GM23338 (cell line): ENCODE data around the gene TLX3. TPM values are rescaled to one million over a fixed set of nuclear protein-coding genes. Genes with fewer than 3 reads are reported as not detected.
"Not testable (repeated sequence)": the region's sequence is repeated elsewhere in the genome, so short reads cannot be mapped to it uniquely, and the experiment has no call there.

ENCODE experiments used
- ATAC-seq: fragments of 200-7000 bp; cut with Tn5 transposase; 3 replicates; pipeline ENCODE4 v1.9.1; 2020
- DNase-seq: peaks from one replicate; pipeline ENCODE4 v3.0.0-alpha.2; 2015; ENCODE audit warnings: low spot score
- H2AFZ ChIP-seq: fragments of 200-600 bp; sonication (generic); 2 replicates; pipeline ENCODE4 v1.8.0; 2016; ENCODE audit warnings: antibody characterized with exemption, mild to moderate bottlenecking, moderate library complexity
- H3F3A ChIP-seq: fragments of 200-600 bp; sonication (generic); replicated peaks from 2 replicates; pipeline ENCODE4 v1.8.0; 2017; ENCODE audit warnings: antibody characterized with exemption, mixed run types, low read depth
- H3K27ac ChIP-seq: fragments of 200-600 bp; sonication (generic); 2 replicates; pipeline ENCODE4 v1.6.1; 2016; ENCODE audit warnings: low read depth
- H3K27me3 ChIP-seq: fragments of 200-600 bp; sonication (generic); 2 replicates; pipeline ENCODE4 v1.8.0; 2016; ENCODE audit warnings: mild to moderate bottlenecking, mixed run types, moderate library complexity; ENCODE audit not compliant: insufficient read depth
- H3K36me3 ChIP-seq: fragments of 200-600 bp; sonication (generic); 2 replicates; pipeline ENCODE4 v1.8.0; 2016; ENCODE audit warnings: mild to moderate bottlenecking; ENCODE audit not compliant: insufficient read depth
- H3K4me1 ChIP-seq: fragments of 200-600 bp; sonication (generic); 2 replicates; pipeline ENCODE4 v1.8.0; 2016; ENCODE audit warnings: mild to moderate bottlenecking, moderate library complexity; ENCODE audit not compliant: insufficient read depth
- H3K4me2 ChIP-seq: fragments of 200-600 bp; sonication (generic); 2 replicates; pipeline ENCODE4 v1.7.1; 2017; ENCODE audit warnings: mixed run types
- H3K4me3 ChIP-seq: fragments of 200-600 bp; sonication (generic); 2 replicates; pipeline ENCODE4 v1.6.1; 2016; ENCODE audit warnings: mixed run types
- H3K79me2 ChIP-seq: fragments of 200-600 bp; sonication (generic); replicated peaks from 2 replicates; pipeline ENCODE4 v1.8.0; 2017; ENCODE audit warnings: mild to moderate bottlenecking; ENCODE audit not compliant: insufficient read depth
- H3K9me2 ChIP-seq: fragments of 200-600 bp; sonication (generic); 2 replicates; pipeline ENCODE4 v1.8.0; 2017; ENCODE audit not compliant: insufficient read depth
- H4K20me1 ChIP-seq: fragments of 200-600 bp; sonication (generic); replicated peaks from 2 replicates; pipeline ENCODE4 v1.8.0; 2017; ENCODE audit warnings: mild to moderate bottlenecking; ENCODE audit not compliant: insufficient read depth
- H3K27ac Mint-ChIP-seq: 2 replicates; pipeline ENCODE4 v1.8.0; 2020; ENCODE audit warnings: inconsistent platforms, mild to moderate bottlenecking, moderate library complexity, mixed read lengths
- H3K27me3 Mint-ChIP-seq: 3 replicates; pipeline ENCODE4 v1.8.0; 2022; ENCODE audit warnings: low read depth, mild to moderate bottlenecking, moderate library complexity, mixed read lengths, inconsistent platforms; ENCODE audit not compliant: insufficient read depth, poor library complexity
- H3K36me3 Mint-ChIP-seq: 3 replicates; pipeline ENCODE4 v1.8.0; 2021; ENCODE audit warnings: low read depth, mild to moderate bottlenecking, inconsistent platforms, moderate library complexity, mixed read lengths
- H3K4me1 Mint-ChIP-seq: 3 replicates; pipeline ENCODE4 v1.8.0; 2020; ENCODE audit warnings: mild to moderate bottlenecking, inconsistent platforms, mixed read lengths
- H3K4me3 Mint-ChIP-seq: 3 replicates; pipeline ENCODE4 v1.8.0; 2021; ENCODE audit warnings: moderate library complexity, mild to moderate bottlenecking, inconsistent platforms, mixed read lengths
- H3K9me3 Mint-ChIP-seq: 3 replicates; pipeline ENCODE4 v1.8.0; 2020; ENCODE audit warnings: moderate library complexity, mild to moderate bottlenecking, inconsistent platforms, mixed read lengths
- EZH2 ChIP-seq: fragments of 200-600 bp; sonication (generic); IDR thresholded peaks from one replicate; pipeline ENCODE4 v1.8.0; 2017; ENCODE audit warnings: antibody characterized with exemption, mild to moderate bottlenecking, low read depth; ENCODE audit not compliant: unreplicated experiment
- EZH2phosphoT487 ChIP-seq: fragments of 200-600 bp; sonication (generic); IDR thresholded peaks from one replicate; pipeline ENCODE4 v1.8.1; 2018; ENCODE audit warnings: antibody characterized with exemption; ENCODE audit not compliant: unreplicated experiment
- JUNB ChIP-seq: IDR thresholded peaks from one replicate; pipeline ENCODE4 v1.6.1; 2016; ENCODE audit warnings: antibody characterized with exemption; ENCODE audit not compliant: unreplicated experiment
- NANOG ChIP-seq: IDR thresholded peaks from 2 replicates; pipeline ENCODE4 v1.6.1; 2016; ENCODE audit warnings: antibody characterized with exemption, borderline replicate concordance
- POLR2AphosphoS5 ChIP-seq: IDR thresholded peaks from 2 replicates; pipeline ENCODE4 v1.6.1; 2016; ENCODE audit warnings: antibody characterized with exemption, low read depth
- ZNF114 ChIP-seq: fragments of 250-450 bp; sonication (Bioruptor Pico); IDR thresholded peaks from 2 replicates; pipeline ENCODE4 v1.5.0; 2020; ENCODE audit warnings: mild to moderate bottlenecking, moderate library complexity
- ZNF331 ChIP-seq: fragments of 250-450 bp; sonication (Bioruptor Pico); IDR thresholded peaks from 2 replicates; pipeline ENCODE4 v1.5.0; 2020; ENCODE audit warnings: low read depth, mild to moderate bottlenecking, moderate library complexity
- polyA plus RNA-seq: library from polyadenylated mRNA; unstranded; fragments of >200 nt; fragmentation: Nextera tagmentation; extraction: Ambion mirVana; gene quantifications from 2 replicates; pipeline ENCODE4 v1.2.1, GENCODE V29; 2016
- total RNA-seq: library from RNA; depleted of rRNA; stranded (reverse); fragments of >200 nt; shearing (Covaris generic); gene quantifications from 2 replicates; pipeline ENCODE4 v1.2.3, GENCODE V29; 2014
- TF ChIP-seq, protein P1 (sequence below): fragments of 250-450 bp; sonication (Bioruptor Pico); IDR thresholded peaks from 2 replicates; pipeline ENCODE4 v1.5.0; 2020; ENCODE audit warnings: mild to moderate bottlenecking, moderate library complexity
- TF ChIP-seq, protein P2 (sequence below), 2 experiments: fragments of 200-600 bp in 1 of 2; sonication (generic) in 1 of 2; conservative IDR thresholded peaks; 2 replicates each; pipeline versions ENCODE4 v1.5.1 to v1.6.1; 2016 to 2017; ENCODE audit warnings: antibody characterized with exemption in 2 of 2, low read depth in 2 of 2, mild to moderate bottlenecking in 2 of 2, moderate library complexity in 1 of 2
- TF ChIP-seq, protein P3 (sequence below): IDR thresholded peaks from one replicate; pipeline ENCODE4 v1.6.1; 2018; ENCODE audit warnings: antibody characterized with exemption; ENCODE audit not compliant: unreplicated experiment

Gene TLX3
- total and polyA plus RNA-seq, 2 experiments from 2014 or later: 0.83 TPM; not detected in 1

DNA sequence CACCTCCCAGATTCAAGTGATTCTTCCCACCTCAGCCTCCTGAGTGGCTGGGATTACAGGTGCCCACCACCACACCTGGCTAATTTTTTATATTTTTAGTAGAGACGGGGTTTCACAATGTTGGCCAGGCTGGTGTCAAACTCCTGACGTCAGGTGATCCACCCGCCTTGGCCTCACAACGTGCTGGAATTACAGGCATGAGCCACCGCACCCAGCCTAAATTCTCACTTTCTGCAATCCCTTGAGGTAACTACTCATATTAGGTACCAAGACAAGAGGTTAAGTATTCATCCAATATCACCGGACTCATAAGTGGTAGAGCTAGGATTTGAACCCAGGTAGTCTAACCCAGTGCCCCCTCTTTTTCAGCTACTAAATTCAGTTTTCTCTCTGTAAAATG is 11.1 kb upstream of the TLX3 start:
- H3K27ac ChIP-seq, H4K20me1 ChIP-seq, H3K4me3 ChIP-seq, H3K4me2 ChIP-seq, H3K36me3 Mint-ChIP-seq, H3F3A ChIP-seq, H3K9me3 Mint-ChIP-seq, H3K79me2 ChIP-seq, DNase-seq, H3K4me3 Mint-ChIP-seq, H3K4me1 Mint-ChIP-seq, H2AFZ ChIP-seq, H3K9me2 ChIP-seq, ATAC-seq, H3K36me3 ChIP-seq, H3K4me1 ChIP-seq, H3K27ac Mint-ChIP-seq: not testable (repeated sequence)
- H3K27me3 ChIP-seq: peaks cover 19% of the 10 kb centered on the region
- peaks cover 14% of the 10 kb centered on the region for H3K27me3 Mint-ChIP-seq

GRCh38 chr5:171299228-171299627 is 9.8 kb upstream of the TLX3 start:
- H3K36me3 ChIP-seq: no peaks in the 10 kb centered on the region
- H3K27ac Mint-ChIP-seq: no peak overlapping the region
- no peaks in the 10 kb centered on the region for H3K9me2 ChIP-seq
- no peak overlapping the region for H3K4me2 ChIP-seq
- peaks cover 5% of the 10 kb centered on the region; the same call in 1 of the 2 replicates for H3K4me1 ChIP-seq
- ATAC-seq (no peak), DNase-seq (no peak)
- TF ChIP-seq JUNB (no peak), EZH2 (no peak), NANOG (no peak), EZH2phosphoT487 (no peak), ZNF331 (CRISPR knock-in tag) (no peak), POLR2AphosphoS5 (no peak), ZNF114 (CRISPR knock-in tag) (no peak)
- TF ChIP-seq, protein P1, sequence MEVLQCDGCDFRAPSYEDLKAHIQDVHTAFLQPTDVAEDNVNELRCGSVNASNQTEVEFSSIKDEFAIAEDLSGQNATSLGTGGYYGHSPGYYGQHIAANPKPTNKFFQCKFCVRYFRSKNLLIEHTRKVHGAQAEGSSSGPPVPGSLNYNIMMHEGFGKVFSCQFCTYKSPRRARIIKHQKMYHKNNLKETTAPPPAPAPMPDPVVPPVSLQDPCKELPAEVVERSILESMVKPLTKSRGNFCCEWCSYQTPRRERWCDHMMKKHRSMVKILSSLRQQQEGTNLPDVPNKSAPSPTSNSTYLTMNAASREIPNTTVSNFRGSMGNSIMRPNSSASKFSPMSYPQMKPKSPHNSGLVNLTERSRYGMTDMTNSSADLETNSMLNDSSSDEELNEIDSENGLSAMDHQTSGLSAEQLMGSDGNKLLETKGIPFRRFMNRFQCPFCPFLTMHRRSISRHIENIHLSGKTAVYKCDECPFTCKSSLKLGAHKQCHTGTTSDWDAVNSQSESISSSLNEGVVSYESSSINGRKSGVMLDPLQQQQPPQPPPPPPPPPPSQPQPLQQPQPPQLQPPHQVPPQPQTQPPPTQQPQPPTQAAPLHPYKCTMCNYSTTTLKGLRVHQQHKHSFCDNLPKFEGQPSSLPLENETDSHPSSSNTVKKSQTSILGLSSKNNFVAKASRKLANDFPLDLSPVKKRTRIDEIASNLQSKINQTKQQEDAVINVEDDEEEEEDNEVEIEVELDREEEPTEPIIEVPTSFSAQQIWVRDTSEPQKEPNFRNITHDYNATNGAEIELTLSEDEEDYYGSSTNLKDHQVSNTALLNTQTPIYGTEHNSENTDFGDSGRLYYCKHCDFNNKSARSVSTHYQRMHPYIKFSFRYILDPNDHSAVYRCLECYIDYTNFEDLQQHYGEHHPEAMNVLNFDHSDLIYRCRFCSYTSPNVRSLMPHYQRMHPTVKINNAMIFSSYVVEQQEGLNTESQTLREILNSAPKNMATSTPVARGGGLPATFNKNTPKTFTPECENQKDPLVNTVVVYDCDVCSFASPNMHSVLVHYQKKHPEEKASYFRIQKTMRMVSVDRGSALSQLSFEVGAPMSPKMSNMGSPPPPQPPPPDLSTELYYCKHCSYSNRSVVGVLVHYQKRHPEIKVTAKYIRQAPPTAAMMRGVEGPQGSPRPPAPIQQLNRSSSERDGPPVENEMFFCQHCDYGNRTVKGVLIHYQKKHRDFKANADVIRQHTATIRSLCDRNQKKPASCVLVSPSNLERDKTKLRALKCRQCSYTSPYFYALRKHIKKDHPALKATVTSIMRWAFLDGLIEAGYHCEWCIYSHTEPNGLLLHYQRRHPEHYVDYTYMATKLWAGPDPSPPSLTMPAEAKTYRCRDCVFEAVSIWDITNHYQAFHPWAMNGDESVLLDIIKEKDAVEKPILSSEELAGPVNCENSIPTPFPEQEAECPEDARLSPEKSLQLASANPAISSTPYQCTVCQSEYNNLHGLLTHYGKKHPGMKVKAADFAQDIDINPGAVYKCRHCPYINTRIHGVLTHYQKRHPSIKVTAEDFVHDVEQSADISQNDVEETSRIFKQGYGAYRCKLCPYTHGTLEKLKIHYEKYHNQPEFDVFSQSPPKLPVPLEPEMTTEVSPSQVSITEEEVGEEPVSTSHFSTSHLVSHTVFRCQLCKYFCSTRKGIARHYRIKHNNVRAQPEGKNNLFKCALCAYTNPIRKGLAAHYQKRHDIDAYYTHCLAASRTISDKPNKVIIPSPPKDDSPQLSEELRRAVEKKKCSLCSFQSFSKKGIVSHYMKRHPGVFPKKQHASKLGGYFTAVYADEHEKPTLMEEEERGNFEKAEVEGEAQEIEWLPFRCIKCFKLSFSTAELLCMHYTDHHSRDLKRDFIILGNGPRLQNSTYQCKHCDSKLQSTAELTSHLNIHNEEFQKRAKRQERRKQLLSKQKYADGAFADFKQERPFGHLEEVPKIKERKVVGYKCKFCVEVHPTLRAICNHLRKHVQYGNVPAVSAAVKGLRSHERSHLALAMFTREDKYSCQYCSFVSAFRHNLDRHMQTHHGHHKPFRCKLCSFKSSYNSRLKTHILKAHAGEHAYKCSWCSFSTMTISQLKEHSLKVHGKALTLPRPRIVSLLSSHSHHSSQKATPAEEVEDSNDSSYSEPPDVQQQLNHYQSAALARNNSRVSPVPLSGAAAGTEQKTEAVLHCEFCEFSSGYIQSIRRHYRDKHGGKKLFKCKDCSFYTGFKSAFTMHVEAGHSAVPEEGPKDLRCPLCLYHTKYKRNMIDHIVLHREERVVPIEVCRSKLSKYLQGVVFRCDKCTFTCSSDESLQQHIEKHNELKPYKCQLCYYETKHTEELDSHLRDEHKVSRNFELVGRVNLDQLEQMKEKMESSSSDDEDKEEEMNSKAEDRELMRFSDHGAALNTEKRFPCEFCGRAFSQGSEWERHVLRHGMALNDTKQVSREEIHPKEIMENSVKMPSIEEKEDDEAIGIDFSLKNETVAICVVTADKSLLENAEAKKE (CRISPR knock-in tag): no peak
- TF ChIP-seq, protein P2, sequence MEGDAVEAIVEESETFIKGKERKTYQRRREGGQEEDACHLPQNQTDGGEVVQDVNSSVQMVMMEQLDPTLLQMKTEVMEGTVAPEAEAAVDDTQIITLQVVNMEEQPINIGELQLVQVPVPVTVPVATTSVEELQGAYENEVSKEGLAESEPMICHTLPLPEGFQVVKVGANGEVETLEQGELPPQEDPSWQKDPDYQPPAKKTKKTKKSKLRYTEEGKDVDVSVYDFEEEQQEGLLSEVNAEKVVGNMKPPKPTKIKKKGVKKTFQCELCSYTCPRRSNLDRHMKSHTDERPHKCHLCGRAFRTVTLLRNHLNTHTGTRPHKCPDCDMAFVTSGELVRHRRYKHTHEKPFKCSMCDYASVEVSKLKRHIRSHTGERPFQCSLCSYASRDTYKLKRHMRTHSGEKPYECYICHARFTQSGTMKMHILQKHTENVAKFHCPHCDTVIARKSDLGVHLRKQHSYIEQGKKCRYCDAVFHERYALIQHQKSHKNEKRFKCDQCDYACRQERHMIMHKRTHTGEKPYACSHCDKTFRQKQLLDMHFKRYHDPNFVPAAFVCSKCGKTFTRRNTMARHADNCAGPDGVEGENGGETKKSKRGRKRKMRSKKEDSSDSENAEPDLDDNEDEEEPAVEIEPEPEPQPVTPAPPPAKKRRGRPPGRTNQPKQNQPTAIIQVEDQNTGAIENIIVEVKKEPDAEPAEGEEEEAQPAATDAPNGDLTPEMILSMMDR (conservative IDR thresholded peaks at IDR 0.05; ENCODE audit: low read depth in 2 of 2): no peak
- TF ChIP-seq, protein P3, sequence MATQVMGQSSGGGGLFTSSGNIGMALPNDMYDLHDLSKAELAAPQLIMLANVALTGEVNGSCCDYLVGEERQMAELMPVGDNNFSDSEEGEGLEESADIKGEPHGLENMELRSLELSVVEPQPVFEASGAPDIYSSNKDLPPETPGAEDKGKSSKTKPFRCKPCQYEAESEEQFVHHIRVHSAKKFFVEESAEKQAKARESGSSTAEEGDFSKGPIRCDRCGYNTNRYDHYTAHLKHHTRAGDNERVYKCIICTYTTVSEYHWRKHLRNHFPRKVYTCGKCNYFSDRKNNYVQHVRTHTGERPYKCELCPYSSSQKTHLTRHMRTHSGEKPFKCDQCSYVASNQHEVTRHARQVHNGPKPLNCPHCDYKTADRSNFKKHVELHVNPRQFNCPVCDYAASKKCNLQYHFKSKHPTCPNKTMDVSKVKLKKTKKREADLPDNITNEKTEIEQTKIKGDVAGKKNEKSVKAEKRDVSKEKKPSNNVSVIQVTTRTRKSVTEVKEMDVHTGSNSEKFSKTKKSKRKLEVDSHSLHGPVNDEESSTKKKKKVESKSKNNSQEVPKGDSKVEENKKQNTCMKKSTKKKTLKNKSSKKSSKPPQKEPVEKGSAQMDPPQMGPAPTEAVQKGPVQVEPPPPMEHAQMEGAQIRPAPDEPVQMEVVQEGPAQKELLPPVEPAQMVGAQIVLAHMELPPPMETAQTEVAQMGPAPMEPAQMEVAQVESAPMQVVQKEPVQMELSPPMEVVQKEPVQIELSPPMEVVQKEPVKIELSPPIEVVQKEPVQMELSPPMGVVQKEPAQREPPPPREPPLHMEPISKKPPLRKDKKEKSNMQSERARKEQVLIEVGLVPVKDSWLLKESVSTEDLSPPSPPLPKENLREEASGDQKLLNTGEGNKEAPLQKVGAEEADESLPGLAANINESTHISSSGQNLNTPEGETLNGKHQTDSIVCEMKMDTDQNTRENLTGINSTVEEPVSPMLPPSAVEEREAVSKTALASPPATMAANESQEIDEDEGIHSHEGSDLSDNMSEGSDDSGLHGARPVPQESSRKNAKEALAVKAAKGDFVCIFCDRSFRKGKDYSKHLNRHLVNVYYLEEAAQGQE: no peak
- H4K20me1 ChIP-seq: peaks cover 3% of the 10 kb centered on the region; the same call in 1 of the 2 replicates
- H3K79me2 ChIP-seq: no peaks in the 10 kb centered on the region
- no peaks in the 10 kb centered on the region; the same call in 2 of the 3 replicates for H3K4me1 Mint-ChIP-seq
- no peak overlapping the region for H3K4me3 ChIP-seq
- no peak overlapping the region for H2AFZ ChIP-seq
- no peak overlapping the region for H3K27ac ChIP-seq
- no peak overlapping the region for H3K4me3 Mint-ChIP-seq
- H3K27me3 ChIP-seq: peaks cover 32% of the 10 kb centered on the region
- H3K27me3 Mint-ChIP-seq: peaks cover 27% of the 10 kb centered on the region
- no peaks in the 10 kb centered on the region for H3K36me3 Mint-ChIP-seq
- H3F3A ChIP-seq: no peaks in the 10 kb centered on the region
- no peaks in the 10 kb centered on the region for H3K9me3 Mint-ChIP-seq
